ENCODE measurements around the gene PHTF1.
"Not testable (repeated sequence)": the region's sequence is repeated elsewhere in the genome, so short reads cannot be mapped to it uniquely, and the experiment has no call there.

The PHTF1 gene

DNA sequence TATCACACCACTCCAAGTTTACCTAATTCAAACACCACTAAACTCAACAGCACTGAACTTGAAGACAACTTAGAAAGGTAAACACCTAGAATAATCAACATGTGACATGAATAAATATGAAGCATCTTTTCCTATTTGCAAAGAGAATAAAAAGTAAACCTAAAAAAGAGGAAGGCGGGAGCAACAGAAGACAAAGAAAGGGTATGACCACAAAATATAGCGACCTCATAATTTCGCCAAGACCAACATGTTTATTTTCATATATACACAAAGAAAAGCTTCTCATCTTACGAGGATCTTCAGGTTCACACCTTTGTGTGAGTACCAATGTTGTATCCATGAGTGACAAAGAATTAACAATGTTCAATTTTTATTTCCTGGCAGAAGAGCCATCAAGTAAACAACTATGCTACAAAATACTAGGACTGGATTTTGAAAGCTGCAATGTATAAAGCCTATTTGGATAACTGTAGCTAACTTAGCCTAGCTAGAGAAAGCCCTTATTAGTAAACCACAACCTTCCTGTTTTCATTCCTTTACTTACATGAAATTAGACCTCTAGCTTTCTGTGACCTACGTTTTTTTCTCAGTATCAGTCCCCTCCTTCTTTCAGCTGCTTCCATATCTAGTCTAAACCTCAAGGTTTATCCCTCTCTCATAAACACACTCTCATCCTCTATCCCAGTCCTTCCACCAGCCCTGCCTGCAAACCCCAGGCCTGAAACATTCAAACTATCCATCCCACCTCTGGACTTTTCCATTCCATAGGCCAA lies 21.3 kb upstream of the PHTF1 start:
- peak; percentile 26 for FAIRE-seq
- DNase-seq (ENCODE audit: extremely low spot score, insufficient read length, low read depth), result no peak

DNA sequence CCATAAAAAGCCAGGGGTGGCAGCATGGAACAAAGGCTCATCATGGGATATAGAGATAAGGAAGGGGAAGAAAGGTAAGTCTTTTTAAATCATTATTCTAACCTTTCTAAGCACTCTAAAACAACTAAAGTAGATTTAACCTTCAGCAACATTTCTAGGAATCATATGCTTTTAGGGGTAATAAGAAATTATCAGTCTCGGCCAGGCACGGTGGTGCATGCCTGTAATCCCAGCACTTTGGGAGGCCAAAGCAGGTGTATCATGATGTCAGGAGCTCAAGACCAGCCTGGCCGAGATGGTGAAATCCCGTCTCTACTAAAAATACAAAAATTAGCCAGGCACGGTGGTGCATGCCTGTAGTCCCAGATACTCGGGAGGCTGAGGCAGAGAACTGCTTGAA lies 20.3 kb upstream of the PHTF1 start:
- DNase-seq (ENCODE audit: extremely low spot score, insufficient read length, low read depth) (no peak), FAIRE-seq (no peak)

DNA sequence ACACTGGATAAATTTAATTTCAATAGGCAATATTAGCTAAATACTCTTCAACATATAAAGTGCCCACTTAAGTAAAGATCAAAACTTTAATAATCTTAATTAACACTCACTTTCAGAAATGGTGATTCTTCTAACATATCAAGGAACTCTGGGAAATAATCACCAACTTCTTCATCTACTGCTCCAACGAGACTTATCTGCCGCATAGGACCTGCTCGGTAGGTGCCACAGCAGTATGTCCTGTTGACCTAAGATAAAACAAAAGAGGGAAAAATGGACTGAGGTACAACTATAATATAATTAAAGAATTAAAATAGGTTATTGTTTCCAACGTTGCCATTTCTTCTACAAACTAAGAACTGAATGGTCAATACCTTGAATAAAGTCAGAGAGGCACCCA lies 18.3 kb upstream of the PHTF1 start:
- DNase-seq (ENCODE audit: extremely low spot score, insufficient read length, low read depth), result no peak
- no peak for FAIRE-seq

DNA sequence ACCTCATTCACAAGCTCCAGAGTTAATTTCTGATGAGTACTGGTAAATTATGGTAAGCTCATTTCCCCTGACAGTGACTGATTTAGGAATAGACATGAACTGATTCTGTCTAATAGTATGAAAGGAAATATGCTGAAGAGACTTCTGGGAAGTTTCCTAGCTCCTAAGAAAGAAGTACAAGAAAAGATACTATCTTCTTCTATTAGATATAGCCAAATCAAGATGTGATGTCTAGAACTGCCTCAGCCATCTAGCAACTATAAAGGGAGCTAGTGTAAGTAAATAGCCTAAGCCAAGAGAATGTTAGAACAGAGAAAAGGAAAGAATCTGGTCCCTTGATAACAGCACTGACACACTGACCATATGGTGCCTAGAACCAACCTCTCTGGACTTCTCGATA lies 10.7 kb upstream of the PHTF1 start:
- DNase-seq (ENCODE audit: extremely low spot score, insufficient read length, low read depth), result no peak

DNA sequence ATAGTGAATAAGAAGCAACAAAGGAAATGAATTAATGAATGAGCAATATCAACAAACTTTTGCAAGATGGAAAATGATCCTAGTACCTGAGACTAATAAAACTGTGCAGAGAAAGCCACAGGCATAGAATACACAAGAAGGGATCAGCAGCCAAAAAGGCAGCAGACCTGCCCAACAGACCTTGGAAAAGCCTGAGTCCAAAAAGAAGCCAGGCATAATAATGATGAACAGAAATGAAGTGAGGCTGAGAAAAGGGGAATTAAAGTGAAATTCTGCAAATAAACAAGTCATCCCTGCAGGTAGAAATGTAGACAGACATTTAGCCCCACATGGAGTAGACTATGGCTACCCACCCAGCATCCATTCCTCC lies 10.3 kb upstream of the PHTF1 start:
- FAIRE-seq (no peak), DNase-seq (ENCODE audit: extremely low spot score, insufficient read length, low read depth) (no peak)

More for the DNA sequence above, 10.7 kb upstream of the PHTF1 start:
- no peak for FAIRE-seq

DNA sequence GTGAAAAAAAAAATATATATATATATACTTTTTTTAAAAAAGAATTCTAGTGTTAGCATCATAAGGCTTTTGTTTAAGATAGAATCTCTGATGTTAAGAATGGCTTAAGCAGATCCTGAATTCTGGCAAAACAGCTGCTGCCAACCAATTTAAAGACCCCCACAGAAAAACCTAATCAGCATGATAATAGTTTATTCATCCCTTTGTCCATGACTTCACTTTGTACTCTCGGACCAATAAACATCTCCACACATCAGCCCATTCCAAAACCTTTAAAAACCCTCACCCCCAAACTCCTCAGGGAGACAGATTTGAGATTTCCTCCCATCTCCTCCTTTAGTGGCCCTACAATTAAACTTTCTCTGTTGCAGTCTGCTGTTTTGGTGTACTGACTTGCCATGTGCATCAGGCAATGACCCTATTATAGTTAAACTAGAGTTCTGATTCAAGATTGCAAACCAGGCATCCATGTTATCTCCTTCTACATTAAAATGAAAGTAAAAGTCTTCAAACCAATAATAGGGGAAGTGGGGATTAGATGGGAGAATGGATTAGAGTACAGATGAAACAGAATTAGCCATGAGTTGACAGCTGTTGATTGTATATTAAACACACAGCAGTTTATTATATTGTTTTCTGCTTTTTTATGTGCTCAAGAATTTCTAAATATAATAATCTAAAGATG lies 9.8 kb upstream of the PHTF1 start:
- FAIRE-seq, result peak; percentile 48

DNA sequence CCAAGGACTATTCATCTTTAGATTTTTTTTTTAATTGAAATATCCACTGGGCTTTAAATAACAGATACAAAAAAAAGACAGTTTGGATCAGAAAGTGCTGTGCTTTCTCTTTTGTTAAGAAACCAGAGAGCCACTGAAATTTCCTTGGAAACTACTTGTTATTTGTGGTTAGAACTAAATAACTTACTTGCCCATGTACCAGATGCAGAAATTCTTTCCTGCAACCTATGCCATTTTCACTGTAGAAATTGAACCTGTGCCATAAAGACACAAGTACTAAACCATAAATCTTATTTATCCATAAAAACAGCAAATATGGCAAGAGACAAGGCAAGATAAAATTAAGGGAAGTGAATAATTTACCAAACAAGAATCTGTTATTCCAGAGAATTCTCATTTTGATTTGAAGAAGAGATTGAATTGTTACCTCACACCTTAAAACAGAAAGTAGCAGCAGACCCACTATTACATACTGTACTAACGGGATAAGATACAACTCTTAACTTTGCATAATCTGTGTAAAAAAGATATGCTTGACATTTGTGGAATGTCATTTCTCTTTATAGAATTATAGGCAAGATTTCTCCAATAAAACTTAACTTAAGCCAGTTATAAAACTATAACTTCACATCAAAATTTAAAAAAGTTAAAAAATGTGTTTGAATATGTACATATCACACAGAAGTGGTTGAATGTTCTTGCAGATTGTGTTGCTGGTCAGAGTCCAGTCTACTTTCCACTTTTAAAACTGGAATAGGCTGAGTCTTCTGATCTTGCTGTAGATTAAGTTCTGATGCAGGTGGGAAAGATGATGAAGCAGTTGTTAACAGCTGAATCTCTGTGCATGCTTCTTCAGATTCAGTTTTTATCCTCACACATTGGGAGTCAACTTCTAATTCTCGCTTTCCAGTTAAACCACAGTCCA lies 6.3 kb upstream of the PHTF1 start:
- DNase-seq (ENCODE audit: extremely low spot score, insufficient read length, low read depth) (no peak), FAIRE-seq (no peak)

More for the DNA sequence above, 9.8 kb upstream of the PHTF1 start:
- DNase-seq (ENCODE audit: extremely low spot score, insufficient read length, low read depth), result no peak

DNA sequence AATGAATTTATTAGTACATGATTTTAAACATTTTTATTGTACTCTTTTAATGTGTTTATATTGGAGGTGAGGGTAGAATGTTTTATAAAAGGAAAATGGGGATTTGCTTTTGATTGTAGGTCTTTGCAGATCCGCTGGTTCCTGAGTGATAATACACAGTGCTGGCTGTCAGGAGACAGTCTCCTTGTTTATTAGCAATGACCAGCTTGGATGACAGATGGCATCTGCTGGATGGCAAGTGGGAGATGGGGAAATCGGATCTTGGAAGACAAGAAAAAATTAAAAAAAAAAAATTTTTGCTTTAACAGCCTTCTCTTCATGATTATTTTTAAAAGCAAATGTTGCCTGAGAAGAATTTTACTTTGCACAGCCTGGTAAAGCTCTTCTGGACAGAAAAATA lies 4.4 kb upstream of the PHTF1 start:
- DNase-seq (ENCODE audit: extremely low spot score, insufficient read length, low read depth), result no peak
- FAIRE-seq, result no peak

DNA sequence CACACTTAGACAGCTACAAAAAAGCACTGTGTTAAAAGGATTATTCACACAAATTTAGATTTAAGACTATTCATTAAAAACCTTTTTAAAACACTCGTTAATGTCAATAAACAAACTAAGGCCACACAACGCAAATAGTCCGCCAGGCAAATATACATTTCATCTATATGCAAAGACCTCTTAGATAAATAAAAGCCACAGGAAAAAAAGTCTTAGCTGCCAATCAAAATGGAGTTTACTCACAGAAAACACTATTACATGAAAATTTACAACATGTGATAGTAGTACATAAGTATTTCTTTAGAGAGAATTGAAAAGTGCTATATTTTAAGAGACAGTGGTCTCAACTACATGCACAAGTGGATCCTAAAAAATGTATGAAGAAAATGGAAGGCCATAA lies 2.7 kb upstream of the PHTF1 start:
- DNase-seq (ENCODE audit: extremely low spot score, insufficient read length, low read depth) (no peak), FAIRE-seq (no peak)

DNA sequence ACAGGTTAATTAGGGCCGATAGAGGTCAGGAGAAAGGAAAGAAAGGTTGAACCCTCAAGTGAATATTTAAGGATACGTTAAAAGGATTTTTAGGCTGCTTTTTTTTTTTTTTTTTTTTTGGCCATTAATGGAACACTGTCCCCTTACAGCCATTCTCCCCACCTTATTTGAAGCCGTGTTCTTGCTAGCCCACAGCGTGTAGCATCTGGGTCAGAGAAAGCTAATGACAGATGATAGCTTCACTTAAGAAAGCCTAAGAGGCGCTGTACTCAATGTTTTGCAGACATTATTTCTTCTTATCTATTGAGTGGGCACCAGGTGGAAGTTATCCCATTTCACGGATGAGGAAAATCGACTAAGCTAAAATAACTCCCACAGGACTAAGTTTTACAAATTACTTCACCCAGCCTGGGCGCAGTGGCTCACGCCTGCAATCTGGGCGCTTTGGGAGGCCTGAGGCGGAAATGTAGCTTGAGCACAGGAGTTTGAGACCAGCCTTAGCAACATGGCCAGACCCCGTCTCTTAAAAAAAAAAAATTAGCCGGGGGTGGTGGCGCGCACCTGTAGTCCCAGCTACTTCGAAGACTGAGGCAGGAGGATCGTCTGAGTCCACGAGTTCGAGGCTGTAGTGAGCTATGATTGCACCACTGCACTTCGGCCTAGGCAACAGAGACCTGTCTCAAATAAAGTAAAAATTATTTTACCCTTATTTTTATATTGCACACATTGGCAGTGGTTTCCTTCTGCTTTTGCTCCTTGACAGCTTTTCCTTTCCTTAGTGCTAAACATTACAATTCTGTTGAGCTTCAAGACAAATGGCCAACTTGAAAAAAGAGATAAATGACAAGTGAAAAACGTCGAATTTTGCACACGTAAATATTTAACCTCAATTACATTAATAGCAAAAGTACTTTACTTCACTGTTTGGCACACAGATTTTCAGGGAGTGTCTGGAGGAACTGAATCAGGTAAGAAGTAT lies 1.1 kb upstream of the PHTF1 start:
- DNase-seq (ENCODE audit: extremely low spot score, insufficient read length, low read depth) (no peak), FAIRE-seq (no peak)

DNA sequence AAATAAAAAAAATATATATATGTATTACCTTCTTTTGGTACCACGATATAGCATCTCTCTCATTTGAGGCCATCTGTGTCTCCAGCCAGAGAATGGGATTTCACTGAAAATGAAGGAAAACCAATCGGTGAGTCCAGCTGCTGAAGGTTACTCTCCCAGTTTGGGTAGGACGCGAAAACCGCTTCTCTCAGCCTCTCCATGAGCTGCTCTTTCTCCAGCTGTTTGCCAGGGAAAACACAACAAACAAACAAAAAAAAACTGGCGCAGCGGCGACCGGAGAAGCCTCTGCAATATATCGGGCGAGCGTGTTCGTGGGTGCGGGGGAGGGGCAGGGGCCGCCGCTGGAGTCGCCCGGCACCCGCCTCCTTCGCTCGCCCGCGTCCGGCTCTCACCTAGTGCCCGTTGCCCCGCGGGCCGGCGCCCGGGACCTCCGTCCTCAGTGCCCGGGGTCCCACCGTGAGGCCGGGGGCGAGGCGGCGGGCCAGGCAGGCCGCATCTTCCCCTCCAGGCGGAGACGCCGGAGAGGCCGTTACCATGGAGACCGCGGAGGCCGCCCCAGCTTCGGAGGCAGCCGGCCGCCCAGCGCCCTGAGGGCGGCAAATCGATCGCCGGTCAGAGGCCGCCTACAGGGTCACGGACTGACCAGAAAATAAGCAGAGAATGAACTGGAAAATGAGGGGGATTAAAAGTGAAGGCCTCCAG lies 504 bp downstream of the PHTF1 start:
- DNase-seq (ENCODE audit: extremely low spot score, insufficient read length, low read depth), result peak; percentile 49
- no peak for FAIRE-seq

DNA sequence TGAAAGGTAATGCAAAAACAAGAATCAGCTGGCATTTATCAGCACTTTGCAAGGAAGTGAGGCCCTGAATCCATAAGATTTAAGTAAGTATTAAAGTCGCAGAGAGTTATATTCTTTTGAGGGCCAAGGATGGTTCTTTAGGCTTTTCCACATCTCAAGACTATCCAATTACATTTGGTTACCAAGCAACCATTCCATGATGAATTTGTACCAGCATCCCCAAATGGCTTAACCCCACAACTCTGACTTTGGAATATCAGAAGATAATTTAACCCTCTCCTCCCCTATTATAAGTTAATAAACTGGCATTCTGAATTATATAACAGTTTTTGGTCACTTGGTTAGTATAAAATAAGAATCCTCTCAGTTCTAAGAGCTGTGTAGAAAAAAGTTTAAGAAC lies 2.8 kb downstream of the PHTF1 start:
- FAIRE-seq, result no peak
- DNase-seq (ENCODE audit: extremely low spot score, insufficient read length, low read depth), result no peak

DNA sequence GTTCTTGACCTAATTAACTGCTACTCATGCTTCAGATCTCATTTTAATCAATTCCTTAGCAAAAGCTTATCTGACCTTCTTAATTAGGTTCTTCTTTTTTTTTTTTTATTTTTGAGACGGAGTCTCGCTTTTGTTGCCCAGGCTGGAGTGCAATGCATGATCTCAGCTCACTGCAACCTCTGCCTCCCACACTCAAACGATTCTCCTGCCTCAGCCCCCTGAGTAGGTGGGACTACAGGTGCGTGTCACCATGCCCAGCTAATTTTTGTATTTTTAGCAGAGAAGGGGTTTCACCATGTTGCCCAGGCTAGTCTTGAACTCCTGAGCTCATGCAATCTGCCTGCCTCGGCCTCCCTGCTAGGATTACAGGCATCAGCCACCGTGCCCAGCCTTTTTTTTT lies 6.0 kb downstream of the PHTF1 start:
- FAIRE-seq; DNase-seq (ENCODE audit: extremely low spot score, insufficient read length, low read depth): not testable (repeated sequence)

DNA sequence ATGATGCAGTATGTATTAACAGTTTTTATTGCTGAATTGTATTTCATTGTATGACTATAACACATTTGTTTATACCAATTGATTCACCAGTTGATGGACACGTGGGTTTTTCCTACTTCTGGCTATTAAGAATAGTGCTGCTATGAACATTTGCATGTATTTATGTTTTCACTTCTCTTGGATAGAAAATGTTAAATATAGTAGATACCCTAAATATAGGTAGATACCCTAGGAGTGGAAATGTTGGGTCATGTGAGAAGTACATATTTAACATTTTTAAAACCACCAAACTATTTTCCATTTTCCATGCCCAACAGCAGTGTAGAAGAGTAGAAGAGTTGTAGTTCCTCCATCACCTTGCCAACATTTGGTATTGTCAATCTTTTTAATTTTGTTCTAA lies 7.8 kb downstream of the PHTF1 start:
- DNase-seq (ENCODE audit: extremely low spot score, insufficient read length, low read depth), result no peak
- no peak for FAIRE-seq

DNA sequence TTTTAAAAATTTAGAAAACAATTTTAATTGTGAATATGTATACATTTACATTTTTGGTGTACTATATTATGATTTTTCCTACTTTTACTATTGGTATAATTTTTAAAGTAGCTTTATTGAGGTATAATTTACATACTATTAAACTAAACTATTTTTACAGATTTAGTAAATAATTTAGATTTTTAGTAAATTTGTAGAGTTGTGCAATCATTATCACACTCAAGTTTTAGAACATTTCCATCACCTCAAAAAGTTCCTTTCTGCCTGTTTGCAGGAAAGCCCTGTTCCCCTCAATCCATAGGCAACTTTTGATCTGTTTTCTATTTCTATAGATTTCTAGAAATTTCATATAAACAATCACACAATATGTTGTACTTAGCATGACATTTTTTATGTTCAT lies 8.2 kb downstream of the PHTF1 start:
- FAIRE-seq (no peak), DNase-seq (ENCODE audit: extremely low spot score, insufficient read length, low read depth) (no peak)

DNA sequence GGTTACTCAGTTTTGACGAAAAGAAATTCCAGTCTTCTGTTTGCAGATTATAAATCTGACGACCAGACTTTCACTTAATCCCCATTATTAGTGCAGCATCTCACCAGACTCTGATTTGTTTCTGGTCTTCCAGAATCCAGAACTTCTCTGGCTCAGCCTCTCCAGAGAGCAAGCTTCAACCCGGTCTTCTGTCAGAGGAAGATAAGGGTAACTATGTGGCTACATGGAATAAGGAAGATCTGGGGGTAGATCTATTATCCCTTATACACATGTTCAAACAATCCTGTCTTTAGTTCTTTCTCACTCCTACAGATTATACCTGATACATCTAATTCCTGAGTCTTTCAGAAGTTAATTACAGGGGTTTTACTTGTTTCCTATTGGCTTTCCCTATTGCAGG lies 9.9 kb downstream of the PHTF1 start:
- FAIRE-seq (no peak), DNase-seq (ENCODE audit: extremely low spot score, insufficient read length, low read depth) (no peak)

DNA sequence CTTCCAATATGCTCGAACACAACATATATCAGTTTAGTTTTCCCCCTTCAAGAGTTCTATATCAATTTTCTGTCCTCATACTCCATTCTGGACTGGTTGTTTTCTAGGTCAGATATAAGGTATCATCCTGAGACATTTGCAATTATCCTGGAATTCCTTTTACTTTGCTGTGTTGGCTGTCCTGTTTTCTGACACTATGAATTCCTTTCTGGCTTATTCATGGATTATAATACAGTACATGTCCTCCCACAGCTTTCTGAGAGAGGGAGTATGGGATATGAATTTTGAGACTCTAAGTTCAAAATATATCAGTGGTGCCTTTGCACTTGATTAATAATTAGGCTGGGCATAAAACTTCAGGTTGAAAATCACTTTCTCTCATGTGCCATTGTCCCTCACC lies 11.9 kb downstream of the PHTF1 start:
- DNase-seq (ENCODE audit: extremely low spot score, insufficient read length, low read depth) (no peak), FAIRE-seq (no peak)

DNA sequence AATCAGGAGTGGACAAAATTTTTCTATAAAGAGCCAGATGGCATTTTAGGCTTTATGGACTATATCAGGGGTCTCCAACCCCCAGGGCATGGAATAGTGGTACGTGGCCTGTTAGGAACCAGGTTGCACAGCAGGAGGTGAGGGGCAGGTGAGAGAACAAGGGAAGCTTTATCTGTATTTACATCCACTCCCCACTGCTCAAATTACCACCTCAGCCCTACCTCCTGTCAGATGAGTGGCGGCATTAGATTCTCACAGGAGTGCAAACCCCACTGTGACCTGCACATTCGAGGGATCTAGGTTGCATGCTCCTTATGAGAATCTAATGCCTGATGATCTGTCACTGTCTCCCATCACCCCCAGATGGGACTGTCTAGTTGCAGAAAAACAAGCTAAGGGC lies 13.9 kb downstream of the PHTF1 start:
- DNase-seq (ENCODE audit: extremely low spot score, insufficient read length, low read depth) (no peak), FAIRE-seq (no peak)

DNA sequence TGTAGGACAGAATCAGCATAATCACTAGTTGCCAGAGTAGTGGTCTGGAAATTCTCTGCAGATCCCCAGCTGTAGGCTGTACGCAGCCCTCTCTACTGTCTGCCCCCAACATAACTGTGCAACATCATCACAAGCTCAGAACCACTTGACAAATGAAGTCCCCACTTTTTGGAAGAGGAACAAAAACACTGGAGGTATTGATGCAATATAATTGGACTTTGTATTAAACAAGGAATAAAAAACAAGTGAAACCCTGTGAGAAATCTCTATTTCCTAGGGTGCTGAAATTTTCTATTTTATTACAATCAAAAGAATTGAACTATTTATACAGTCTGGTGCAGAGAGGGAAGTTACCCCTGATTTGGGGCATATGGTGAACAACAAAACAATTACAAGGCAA lies 15.2 kb downstream of the PHTF1 start:
- no peak for FAIRE-seq
- no peak for DNase-seq (ENCODE audit: extremely low spot score, insufficient read length, low read depth)

Data from GM18507 (cell line).